Stimulated activated CD4-positive, alpha-beta T cell treated with anti-CD3 and anti-CD28 coated beads, Interleukin-1b, Interleukin-23, amount 100 ng/mL, for 4 hours (primary cell): ENCODE measurements around the gene KNG1.
A peak's percentile ranks its signal among the peaks of the same experiment; 100 is the strongest.
"Not testable (repeated sequence)": the region's sequence is repeated elsewhere in the genome, so short reads cannot be mapped to it uniquely, and the experiment has no call there.

Source experiments
- DNase-seq, 2 donors: peaks; one replicate each; pipeline ENCODE4 v3.0.0-alpha.2; 2020; ENCODE audit warnings: low read depth in 2 of 2

KNG1 gene

DNA sequence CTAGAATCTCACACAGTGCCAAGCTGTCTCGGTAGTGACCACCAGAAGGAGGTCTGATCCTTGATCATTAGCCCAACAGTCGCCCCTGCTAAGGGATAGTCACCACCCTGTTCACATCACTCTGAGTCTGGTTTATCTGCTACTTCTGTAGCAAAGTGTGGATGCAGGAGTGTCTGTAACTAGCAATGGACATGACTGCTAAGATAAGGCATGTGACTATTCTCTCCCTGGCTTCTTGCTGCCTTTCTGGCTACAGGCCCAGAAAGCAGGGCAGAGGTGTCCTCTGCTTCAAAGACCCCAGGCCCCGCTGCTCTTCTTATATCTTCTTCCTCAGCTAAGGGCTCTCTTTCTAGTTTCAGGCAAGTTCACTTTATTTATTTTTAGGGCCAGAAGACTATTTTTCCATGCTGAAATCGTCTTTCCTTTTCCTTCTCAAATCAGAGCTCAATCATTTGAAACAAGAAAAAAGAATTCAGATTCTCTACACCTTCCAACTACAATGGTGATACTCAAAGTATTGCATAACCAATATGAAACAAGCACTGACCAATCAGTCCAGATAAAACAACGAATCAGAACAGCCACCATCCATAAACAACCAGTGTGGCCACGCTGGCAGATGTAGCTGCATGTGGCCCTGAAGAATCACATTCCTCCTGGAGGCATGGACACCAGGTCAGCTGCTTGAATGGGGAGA, 8.0 kb upstream of the KNG1 start:
- DNase-seq = no peak

DNA sequence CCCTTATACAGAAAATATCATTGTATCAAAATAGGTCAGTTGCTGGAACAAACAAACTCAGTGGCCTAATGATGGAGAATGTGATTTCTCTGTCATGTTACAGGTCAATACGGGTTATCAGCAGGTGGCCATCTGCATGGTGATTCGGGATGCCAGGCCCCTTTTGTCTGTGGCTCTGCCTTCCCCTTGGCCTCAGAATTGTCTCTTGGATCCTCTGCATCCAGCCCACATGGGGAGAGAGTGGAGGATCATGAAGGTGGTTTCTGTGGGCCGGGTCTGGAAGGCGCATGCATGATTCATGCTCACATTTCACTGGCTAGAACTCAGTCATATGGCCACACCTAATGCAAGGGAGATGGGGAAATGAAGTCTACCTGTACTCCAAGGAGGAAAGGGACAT, 6.5 kb upstream of the KNG1 start:
- not testable (repeated sequence) for DNase-seq

DNA sequence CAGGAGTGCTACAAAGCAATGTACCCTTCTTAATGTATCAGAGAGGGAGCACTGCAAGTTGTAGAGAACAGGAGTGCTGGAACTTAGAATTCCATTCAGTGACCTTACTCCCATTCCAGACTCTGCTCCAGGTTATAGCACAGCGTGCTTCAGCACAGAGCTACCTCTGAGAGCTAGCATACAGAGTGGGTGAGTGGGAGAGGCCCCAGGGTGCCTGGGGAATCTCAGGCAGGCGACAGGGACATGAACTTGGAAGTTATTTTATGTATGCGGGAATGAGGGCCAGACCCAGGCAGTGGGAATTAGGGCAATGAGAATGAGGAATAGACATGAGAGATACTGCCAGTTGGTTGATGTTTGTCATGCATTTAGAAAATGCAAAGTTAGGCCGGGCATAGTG, 3.7 kb upstream of the KNG1 start:
- no peak for DNase-seq

DNA sequence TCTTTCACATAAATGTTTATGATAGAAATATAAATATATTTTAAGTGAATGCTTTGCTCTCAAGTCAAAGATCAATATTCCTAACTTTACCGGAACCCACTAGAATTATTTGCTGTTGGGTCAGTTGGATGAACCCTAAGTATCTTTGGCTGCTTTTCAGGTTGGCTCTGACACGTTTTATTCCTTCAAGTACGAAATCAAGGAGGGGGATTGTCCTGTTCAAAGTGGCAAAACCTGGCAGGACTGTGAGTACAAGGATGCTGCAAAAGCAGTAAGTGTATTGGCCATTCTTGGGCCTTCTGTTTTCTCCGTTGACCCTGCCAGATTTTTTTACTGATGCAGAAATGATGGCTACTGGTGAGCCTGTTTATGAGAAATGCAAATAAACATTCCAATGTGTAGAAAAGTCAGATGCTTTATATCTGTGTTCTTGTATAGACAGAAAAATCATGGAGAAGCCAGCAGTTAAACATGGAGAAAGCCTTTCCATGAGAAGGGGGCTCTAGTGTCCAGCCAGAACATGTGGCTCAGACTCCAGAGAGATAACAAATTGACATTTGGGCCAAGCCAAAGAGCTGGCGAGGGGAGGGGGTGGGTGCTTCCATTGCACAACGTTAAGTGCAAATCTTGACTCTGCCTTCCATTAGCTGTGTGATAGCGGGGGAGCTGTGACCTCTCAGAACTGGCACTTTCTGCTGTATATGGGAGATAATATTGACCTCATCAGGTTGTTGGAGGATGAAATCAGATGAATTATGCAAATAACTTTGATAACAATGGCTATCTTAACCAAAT, 3.0 kb downstream of the KNG1 start:
- DNase-seq = no peak

DNA sequence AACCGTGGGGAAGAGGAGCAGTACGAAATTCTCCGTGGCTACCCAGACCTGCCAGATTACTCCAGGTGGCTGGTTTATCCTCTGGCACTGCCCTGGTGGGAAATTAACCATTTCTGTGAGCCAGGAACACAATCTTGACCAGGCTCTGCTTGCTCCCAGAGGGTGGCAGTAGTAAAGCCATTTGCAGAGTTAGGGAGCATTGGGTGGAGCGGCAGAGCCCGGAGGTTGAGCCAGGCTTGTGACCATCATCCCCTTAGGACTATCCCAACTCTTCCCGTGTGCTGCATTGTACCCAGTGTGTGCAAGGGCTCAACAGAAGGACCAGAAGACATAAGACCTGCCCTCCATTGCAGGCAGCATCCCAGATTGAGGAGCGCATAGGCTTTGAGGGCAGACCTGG, 5.3 kb downstream of the KNG1 start:
- DNase-seq = no peak

DNA sequence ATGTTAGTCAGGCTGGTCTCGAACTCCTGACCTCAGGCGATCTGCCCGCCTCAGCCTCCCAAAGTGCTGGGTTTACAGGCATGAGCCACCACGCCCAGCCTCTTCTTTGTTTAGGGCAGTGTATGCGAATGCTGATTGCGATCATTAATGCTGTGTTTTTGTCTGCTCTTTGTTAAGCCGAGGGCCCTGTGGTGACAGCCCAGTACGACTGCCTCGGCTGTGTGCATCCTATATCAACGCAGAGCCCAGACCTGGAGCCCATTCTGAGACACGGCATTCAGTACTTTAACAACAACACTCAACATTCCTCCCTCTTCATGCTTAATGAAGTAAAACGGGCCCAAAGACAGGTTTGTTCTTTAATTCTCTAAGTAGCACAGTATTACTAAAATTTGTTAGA, 7.8 kb downstream of the KNG1 start:
- DNase-seq = no peak

DNA sequence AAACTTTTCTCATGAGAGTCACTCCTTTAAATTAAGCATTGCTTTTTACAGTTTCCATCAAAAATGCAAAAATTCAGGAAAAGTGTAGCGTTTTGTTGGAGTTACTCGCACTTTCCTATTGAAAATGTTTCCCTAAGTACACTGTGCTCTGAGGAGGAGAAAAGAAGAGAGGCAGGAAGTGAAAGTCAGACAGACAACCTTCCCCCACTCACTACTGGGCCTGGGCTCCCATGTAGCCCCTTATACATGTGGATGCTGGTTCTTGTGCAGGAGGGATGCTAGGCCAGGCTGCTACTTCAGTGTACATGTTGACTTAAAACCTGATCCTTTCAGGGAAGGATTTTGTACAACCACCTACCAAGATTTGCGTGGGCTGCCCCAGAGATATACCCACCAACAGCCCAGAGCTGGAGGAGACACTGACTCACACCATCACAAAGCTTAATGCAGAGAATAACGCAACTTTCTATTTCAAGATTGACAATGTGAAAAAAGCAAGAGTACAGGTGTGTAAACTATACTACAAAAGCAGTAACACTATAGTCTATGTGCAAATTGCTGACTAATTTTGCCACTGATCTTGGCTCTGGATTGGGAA, 15.1 kb downstream of the KNG1 start:
- no peak for DNase-seq

DNA sequence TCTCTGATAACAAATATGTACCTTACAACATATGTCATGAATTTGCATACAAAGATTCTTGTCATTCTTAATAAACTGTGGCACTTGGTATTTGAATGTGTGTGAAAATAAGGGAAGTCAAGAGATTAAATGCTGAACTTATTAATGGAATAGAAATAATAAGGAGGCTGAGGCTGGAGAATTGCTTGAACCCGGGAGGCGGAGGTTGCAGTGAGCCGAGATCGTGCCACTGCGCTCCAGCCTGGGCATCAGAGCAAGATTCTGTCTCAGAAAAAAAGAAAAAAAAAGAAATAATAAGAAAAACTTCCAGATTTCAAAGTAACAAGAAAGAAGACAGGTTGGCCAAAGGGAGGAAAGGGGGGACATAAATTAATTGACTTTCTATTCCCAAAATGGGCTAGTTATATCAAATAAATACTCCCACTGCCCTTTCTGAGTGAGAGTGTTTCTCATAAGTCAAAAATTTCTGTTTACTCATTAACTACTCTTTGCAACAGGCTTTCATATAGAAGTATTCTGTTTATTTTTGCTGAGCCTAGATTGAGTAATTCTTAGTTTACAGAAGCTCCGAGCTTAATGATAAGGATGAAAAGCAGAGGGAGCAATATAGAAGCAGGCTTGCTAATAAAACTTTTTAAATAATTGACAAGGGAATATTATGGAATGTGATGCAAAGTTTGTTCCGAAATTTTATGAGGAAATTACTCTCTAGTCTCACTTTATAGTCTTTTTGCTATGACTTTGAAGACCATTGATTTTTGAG, 25.6 kb downstream of the KNG1 start:
- DNase-seq = no peak

DNA sequence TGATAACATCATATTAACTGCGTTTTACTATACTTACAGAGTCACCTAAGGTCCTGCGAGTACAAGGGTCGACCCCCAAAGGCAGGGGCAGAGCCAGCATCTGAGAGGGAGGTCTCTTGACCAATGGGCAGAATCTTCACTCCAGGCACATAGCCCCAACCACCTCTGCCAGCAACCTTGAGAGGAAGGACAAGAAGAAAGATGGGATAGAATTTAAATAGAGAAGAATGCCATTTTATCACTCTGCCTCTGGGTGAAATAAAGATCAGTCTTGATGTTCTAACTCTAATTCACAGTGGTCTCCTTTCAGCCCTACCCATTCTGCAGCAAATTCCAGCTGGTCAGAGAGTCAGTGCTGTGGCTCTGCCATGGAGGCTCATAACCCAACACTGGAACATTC, 26.5 kb downstream of the KNG1 start:
- no peak for DNase-seq

DNA sequence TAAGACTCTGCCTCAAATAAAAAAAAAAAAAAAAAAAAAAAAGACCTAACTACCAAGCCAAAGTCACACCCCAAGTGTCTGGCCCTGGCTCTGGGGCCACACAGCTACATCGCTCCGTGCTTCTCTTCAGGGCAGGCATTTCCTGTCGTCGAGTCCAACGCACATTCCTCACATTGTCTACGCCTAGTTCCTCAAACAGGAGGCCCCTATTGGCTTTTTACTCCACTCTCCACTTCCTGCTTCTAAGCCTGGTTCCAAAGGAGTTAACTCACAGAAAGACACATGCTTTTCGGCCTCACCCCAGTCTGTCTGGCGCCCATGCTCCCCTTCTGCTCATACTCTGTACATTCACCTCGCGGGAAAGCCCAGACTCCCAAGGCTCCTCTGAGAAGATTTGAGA, 28.8 kb downstream of the KNG1 start:
- DNase-seq = no peak

DNA sequence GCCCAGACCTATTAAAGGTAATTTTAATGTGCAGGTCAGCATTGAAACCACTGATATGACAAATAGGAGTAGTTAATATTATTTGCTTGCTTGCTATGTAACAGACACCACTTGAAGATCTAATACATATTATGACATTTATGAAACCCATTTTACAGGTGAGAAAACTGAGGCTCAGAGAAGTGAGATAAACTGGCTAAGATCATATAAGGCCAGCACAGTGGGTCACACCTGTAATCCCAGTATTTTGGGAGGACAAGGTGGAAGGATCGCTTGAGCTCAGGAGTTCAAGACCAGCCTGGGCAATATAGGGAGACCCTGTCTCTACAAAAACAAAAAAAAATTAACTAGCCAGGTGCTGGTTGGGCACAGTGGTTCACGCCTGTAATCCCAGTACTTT, 33.2 kb downstream of the KNG1 start:
- DNase-seq = no peak

DNA sequence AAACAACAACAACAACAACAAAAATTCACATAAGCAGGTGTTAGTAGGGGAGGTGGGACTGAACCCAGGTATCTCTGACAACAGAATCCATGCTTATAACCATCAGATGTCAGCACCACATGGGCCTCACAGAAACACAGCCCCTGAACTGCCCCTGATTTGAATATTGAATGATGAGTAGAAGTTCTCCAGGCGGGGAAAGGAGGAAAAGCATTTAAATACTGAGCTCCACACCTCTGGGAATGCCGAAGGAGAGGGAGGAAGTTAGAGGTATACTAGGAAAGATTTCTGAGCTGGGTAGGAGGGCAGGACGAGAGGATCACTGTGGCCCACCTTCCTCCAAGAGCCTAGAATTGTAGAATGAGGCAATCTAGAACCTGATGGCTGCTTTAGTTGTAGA, 34.3 kb downstream of the KNG1 start:
- no peak for DNase-seq

DNA sequence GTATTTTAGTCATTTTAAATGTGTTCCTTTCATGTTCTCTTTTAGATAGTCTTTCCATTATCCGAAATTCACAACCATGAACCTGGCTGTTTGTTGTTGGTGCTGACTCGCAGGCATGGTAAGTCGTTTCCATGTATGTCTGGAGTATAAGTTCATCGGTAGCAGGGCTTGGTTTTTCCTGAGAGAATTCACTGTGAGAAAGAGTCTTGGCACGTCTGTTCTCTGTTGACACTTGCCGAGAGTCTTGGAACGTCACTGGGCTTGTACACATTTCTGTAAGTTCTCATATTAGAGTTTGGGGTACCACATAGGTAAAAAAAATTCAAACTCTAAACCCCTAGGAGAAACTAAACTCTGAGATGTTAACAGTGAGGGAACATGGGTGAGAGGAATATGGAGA, 36.8 kb downstream of the KNG1 start:
- no peak for DNase-seq

DNA sequence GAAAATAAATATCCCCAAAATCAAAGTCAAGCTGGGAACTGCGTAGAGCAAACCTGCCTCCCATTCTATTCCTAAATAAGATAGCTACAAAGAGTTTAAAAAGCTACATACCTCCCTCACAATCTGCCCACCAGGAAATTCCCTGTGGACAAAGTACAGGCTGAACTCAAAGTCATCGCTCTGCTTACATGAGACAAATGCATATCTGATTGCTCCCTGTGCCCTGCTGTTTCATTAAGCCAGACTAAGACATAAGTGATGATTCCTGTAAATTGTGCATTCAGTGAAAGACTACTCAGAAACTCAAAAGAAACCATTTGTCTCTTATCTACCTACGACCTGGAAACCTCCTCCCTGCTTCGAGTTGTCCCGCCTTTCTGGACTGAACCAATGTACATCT, 37.7 kb downstream of the KNG1 start:
- no peak for DNase-seq

DNA sequence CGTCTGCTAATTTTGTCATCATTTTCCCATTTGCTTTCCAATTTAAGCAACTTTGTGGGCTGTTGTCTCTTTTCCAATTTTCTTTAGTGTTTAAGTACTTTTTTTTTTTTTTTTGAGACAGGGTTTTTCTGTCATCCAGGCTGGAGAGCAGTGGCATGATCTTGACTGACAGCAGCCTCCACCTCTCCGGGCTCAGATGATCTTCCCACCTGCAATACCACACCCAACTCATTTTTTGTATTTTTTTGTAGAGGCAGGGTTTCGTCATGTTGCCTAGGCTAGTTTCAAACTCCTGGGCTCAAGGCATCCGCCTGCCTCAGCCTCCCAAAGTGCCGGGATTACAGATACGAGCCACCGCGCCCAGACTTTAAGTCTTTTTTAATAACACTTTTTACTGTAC, 40.1 kb downstream of the KNG1 start:
- DNase-seq = no peak

DNA sequence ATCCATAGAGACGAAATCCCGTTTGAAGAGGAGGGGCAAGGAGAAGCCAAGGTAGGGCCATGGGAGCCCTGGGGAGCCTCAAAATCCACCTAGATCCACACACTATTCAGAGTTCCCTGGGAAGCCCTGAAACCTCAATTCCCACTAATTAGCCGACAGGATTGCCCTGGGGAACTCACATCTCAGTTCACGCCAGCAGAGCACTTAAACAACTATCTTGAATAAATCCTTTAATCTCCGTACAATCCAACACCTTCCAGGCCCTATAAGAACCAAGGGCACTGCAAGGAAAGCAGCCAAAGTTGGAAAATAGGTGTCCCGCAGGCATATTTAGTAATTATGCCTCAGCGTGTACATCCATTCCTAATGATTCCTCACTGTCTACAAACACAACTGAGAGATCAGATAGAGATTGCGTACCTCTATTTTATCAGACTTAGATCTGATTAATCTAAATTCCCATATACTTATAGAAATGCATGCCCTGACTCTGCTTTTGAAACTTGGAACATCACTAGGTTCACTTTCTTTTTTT, 40.6 kb downstream of the KNG1 start:
- no peak for DNase-seq

DNA sequence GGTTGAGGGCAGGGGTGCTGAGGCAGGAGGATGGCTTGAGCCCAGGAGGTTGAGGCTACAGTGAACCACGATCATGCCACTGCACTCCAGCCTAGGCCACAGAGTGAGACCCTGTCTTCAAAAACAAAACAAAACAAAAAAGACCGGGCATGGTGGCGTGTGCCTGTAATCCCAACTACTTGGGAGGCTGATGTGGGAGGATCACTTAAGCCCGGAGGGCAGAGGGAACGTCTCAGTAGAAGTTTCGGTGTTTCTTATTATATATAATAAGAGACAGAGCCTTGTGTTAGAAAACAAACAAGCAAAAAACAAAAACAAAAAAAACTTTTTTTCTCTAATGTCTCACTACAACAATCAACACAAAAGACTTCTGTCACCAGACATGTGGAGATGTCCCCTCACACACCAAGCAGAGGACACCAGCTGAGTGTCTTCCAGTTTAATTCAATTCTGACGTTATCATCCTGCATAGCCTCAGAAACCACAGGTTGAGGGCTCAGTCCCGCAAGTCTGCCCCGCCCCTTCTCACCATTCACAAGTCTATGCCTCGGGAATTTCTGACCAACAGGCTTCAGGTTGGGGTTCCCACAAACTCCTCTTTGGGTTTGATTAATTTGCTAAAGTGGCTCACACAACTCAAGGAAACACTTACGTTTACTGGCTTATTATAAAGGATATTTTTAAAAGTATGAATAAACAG, 42.2 kb downstream of the KNG1 start:
- no peak for DNase-seq

DNA sequence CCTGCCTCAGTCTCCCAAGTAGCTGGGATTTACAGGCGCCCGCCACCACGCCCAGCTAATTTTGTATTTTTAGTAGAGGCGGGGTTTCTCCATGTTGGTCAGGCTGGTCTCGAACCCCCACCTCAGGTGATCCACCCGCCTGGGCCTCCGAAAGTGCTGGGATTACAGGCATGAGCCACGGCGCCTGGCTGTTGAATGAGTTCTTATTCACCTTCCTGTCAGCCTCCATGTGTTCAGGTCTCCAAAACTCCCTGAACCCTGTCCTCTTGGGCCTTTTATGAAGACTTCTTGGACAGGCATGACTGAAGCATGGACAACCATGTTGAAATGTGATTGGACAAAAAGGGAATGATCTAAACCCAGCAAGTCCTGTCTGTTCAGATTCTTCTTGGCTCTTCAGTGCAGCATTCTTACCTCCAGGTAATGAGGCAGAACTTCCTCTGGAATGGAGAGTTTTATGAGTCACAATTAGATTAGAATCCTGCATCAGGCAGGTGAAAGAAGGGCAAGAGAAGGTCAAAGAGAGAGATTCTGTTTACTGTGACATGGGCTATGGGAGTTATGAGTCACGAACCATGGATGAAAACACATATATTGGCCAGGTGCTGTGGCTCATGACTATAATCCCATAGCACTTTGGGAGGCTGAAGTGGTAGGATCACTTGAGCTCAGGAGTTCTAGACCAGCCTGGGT, 43.1 kb downstream of the KNG1 start:
- DNase-seq = no peak

DNA sequence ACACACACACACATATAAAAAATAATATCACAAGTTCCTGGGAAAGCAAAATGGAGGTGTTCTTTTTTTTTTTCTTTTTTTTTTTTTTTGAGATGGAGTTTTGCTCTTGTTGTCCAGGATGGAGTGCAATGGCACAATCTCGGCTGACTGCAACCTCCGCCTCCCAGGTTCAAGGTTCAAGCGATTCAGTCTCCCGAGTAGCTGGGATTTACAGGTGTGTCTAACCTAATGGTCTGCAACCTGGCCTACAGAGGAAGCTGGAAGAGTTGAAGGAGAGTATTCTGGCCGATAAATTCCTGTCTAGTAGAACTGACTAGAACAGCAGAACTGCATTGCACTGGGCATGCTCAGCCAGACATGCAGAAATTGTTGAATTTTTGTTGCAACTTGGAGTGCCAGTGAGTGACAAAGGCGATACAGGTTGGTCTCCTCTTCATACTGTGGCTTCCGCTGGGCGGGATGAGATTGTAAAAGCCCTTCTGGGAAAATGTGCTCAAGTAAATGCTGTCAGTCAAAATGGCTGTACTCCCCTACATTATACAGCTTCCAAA, 43.8 kb downstream of the KNG1 start:
- no peak for DNase-seq

DNA sequence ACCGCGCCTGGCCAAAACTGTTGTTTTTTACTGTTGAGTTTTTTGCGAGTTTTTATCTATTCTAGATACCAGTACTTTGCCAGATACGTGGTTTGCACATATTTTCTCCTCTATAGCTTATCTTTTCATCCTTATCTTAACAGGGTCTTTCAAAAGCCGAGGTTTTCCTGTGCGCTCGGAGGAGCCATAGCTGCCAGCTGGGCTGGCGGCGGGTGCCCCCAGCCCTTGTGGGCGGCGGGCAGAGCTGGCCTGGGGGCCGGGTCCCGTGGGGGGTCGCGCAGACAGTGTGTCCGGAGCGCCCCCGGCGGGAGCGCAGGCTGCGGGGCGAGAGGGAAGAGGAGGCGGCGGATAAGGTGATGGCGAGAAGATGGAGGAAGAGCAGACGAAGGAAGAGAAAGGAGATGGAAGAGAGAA, 55.1 kb downstream of the KNG1 start:
- DNase-seq = peak in 1 of 2 donors; percentile 11
